ENCODE measurements around the gene PLGRKT.
A peak's percentile ranks its signal among the peaks of the same experiment; 100 is the strongest.
"Not testable (repeated sequence)": the region's sequence is repeated elsewhere in the genome, so short reads cannot be mapped to it uniquely, and the experiment has no call there.

The PLGRKT gene

DNA sequence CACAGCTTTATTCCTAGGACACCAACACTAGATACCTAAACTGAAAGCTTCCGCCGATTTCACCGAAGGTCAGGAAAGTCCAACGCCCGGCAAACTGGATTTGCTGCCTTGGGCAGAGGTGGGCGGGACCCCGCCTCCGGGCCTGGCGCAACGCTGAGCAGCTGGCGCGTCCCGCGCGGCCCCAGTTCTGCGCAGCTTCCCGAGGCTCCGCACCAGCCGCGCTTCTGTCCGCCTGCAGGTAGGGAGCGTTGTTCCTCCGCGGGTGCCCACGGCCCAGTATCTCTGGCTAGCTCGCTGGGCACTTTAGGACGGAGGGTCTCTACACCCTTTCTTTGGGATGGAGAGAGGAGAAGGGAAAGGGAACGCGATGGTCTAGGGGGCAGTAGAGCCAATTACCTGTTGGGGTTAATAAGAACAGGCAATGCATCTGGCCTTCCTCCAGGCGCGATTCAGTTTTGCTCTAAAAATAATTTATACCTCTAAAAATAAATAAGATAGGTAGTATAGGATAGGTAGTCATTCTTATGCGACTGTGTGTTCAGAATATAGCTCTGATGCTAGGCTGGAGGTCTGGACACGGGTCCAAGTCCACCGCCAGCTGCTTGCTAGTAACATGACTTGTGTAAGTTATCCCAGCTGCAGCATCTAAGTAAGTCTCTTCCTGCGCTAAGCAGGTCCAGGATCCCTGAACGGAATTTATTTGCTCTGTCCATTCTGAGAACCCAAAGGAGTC is 12.8 kb upstream of the PLGRKT start, which contains the start of gene CD274:
Gene CD274 (plus strand): TSS at position 184 of the 733 bp plus-strand sequence. CDS start 5,572 bp downstream, outside the sequence.
- DNase-seq: peak; percentile 67 to 69

DNA sequence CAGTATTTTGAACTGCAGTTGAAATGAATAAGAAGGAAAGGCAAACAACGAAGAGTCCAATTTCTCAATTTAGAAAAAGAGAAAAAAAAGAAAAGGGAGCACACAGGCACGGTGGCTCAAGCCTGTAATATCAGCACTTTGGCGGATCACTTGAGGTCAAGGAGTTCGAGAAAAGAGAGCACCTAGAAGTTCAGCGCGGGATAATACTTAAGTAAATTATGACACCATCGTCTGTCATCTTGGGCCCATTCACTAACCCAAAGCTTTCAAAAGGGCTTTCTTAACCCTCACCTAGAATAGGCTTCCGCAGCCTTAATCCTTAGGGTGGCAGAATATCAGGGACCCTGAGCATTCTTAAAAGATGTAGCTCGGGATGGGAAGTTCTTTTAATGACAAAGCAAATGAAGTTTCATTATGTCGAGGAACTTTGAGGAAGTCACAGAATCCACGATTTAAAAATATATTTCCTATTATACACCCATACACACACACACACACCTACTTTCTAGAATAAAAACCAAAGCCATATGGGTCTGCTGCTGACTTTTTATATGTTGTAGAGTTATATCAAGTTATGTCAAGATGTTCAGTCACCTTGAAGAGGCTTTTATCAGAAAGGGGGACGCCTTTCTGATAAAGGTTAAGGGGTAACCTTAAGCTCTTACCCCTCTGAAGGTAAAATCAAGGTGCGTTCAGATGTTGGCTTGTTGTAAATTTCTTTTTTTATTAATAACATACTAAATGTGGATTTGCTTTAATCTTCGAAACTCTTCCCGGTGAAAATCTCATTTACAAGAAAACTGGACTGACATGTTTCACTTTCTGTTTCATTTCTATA is 12.0 kb upstream of the PLGRKT start:
- no peak for DNase-seq

DNA sequence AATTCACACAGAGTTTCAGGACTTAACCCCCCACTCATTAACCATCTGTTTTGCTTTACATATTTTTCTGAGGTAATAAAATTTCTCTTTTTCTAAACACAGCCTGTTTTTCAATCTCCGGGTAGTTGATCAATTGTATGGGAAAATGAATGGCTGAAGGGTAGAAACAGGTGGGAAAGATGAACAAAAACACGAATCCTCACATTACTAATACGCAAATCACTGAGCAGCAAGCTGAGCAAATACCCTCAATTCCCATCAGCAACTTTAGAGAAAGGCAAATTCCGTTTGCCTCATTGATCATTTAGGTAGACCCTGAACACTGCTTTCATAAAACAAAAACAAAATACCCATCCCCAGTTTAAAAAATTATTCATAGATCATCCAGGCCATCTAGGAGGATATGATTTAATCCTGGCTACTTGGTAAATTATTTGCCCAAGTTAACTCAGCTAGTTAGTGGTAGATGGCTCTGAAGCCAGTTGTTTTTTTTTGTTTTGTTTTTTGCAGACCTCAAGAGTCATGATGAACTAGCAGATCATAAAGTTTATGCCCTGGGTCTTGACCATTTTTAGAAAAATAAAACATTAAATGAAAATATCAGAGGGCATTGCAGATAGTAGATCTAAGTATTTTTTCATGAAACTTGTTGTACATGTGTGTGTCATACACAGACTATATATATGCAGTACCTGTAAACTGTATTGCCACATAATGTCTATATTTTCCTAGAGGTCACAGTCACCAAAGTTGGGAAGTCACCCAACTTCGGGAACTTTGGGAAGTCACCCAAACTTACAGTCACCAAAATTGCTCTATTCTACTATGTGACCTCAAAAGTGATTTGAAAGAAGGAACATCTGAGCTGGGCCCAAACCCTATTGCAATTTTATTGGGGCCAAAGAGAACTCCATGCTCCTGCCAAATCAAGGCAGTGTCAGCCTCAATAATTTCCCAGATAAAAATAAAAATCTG is 11.0 kb upstream of the PLGRKT start:
- no peak for DNase-seq

DNA sequence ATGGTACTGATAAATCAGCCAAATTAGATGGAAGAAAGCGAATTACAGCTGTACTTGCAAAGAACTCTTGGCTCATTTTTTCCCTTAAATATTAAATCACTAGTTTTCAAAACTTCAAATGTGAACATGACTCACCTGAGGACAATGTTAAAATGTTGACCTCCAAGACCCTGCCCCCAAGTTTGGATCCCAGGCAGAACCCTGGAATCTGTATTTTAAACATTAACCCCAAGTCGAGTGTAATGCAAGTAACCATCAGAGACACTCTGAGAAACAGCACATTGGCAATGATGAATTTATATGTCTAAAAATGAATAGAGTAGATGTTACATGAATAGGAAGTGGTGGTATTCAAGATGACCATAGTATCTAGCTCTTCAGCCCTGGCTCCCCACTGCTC is 10.3 kb upstream of the PLGRKT start:
- no peak for DNase-seq

DNA sequence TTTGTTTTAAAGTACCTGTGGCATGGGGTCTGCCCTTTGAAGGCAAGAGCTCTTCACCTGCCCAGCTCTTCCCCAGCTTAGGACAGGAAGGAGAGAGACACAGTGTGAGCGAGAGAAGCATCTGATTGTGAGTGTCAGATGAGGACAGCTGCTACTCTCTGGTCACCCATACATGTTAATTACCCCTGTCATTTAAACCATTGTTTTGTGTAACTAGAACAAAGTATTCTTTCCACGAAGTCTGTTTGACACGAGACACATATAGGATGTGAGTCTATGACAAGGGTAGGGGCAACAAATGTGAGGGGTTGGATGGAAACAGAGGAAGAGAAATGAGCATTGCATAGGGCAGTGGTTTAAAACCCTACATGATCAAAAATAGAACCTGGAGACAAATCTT is 9.6 kb upstream of the PLGRKT start:
- no peak for DNase-seq

DNA sequence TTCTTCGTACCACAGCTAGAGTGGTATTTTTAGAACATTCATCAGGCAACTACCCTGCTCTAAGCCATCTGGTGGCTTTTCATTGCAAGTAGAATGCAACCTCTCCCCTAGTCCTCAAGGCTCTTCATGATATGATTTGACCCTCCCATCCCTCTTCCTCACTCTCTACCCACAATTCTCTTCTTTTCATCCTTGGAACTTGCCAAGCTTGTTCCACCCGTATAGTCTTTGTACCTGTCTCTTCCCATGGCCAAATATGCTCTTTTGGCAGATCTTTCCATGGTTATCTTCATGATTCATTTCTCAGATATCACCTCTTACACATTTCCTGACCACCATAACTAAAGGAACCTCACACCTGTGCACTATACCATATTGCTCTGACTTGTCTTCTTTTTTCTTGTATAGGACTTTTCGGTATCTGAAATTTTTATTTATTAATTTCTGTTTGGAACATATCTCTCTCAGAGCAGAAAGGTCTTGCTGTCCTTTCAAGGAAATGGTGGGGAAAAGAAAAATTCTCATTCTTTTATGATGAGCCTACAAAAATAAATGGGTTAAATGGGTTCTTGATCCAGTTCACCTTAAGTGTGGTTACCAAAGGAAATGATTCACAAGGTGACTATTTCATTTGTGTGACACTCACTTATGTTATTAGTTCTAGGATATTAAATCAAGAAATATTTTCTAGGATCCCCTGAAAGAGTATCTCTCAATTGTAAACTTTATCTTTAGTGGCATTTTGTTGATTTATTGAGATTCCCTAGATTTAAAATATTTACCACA is 8.9 kb upstream of the PLGRKT start:
- no peak for DNase-seq

DNA sequence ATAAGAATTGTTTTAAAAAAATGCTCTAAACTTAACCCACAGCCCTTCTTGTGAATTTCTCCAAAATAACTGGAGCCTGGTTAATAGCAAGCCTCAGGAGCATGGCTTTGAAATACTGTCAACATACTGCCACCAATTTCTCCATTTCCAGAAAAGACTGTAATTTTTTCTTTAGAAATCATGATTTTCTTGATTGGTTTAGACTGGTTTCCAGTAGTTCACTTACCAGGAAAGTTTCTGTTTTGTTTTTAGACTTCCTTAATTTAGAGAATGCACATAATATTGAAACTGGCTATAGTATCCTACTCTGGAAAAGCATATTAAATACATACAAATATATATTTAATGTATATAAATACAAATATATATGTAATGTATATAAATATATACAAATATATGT is 8.2 kb upstream of the PLGRKT start:
- no peak for DNase-seq

DNA sequence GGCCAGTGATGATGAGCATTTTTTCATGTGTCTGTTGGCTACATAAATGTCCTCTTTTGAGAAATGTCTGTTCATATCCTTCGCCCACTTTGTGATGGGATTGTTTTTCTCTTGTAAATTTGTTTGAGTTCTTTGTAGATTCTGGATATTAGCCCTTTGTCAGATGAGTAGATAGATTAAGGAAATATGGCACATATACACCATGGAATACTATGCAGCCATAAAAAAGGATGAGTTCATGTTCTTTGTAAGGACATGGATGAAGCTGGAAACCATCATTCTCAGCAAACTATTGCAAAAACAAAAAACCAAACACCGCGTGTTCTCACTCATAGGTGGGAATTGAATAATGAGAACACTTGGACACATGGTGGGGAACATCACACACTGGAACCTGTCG is 7.4 kb upstream of the PLGRKT start:
- DNase-seq: not testable (repeated sequence)

DNA sequence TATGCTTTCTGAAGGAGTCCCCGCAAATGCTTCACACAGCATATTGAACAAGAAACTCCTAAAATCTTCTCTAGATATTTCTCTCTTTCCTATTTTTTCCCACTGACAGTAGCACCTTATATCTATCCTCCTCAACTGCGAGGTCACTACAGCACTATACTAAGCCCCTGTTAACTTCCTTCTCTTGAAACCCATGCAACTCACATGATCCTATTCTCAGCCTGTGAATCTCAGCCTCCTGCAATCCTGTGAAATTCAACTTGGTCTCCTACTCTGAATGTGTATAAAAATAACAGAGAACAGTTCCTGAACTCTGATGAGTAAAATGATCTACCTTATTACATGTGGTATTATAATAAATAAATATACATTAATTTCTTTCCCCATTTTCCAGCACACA is 6.1 kb upstream of the PLGRKT start:
- DNase-seq: no peak

DNA sequence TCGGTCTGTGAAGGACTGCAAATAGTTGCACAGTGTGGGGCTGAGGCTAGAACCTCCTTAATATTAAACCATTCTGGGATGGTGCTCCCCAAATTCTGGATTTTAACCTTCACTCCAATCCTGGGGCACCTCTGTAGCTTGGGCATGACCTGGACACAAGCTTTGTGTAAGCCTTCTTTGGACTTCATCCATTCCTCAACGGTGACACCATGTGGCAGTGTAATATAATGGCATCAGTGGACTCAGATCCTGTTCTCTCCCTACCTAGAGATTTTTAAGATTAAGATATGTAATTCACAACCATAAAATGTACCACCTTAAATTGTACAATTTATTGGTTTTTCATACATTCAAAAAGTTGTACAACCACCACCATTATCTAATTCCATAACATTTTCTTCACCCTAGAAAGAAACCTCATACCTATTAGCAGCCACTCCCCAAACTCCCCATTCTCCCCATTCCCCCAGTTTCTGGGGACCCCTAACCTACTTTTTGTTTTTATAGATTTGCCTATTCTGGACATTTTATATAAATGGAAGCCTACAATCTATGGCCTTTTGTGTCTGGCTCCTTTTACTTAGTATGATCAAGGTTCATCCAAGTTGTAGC is 4.8 kb upstream of the PLGRKT start:
- DNase-seq: peak; percentile 29 to 67

DNA sequence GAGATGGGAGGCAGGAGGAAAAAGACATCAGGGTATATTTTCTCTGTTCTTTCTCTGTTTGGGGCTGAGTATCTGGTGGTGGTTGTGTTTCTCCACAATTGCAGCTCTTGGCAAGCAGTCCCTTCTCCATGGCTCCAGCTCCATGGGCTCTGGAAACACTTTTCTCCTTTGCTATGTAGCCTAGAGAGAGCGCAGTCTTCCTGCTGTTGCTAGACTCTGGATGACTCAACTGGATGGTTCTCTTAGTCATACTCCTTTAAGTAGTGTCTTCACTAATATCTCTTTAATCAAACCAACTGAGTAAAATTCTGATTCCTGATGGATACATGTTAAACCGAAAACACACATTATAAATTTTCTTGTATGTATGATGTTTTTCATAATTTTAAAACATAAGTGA is 3.3 kb upstream of the PLGRKT start:
- DNase-seq: no peak

DNA sequence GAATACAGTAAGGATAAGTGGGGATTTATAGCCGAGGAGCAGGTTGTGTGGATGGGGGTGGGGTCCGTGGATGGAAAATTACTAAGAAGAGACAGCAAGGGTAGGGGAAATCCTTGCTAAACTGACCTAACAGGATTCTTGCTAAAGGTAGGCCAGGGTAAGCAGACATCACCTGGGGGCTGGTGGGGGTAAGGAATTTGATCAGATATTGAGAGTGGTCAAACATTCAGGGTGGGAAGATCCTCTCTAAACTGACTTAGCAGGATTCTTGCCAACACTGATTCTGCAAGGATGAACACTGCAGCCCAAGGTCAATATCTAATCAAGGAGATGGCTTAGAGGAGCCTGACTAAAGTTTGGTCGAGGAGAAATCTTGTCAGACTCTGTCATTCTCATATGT is 2.7 kb upstream of the PLGRKT start:
- DNase-seq: no peak

DNA sequence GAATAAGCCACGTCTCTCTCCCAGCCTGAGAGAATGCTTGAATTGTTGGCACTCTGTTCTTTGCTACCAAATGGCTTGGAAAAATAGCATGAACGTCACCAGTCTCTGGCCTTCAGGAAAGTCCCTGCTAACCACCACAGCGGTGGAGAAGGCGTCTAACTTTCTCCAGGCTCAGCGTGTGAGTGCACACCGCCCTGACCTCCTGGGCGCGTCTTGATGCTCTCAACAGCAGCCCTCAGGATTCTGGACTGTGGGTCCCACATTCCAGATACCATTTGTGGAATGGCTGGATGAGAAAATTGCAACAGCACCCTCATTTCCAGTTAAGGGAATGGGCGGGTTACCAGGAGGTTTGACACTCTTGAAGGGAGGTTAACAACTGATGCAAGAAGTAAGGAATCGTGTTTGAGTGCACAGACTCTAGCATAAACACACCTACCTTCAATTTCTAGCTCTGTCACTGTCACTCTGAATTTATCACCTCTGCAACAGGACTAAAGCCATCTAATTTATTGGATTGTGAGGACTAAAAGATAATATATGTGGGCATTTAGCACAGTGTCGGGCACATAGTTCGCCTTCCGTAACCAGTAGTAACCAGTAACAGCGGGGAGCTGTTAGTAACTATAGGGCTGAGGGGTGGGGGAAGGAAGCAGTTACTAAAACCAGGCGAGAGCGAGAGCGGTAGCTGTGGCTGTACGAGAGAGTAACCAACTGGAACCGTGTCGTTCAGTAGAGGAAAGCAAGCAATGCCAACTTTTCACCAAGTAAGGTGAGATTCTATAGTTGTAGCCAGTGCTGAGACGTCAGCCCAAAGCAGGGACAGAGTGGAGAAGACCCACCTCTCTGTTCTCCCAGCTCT is 807 bp upstream of the PLGRKT start:
- no peak for DNase-seq

DNA sequence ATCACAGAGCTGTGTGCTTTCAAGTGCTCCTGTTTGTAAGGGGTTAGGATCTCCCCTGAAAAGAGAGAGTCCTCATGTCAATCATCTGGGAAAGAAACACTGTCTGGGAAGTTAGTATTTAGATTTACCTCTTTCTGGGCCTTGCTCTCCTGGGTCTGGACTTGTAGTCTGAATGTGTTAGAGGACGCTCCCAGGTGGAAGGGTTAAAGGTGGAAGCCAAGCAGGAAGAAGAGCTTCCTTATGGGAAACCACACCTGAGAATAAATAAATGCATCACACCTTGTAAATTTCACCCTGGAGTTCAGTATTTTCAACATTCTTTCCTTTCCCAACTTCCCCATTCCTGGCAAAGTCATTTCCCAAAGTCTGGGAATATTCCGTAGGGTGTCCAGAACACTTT is 1.3 kb downstream of the PLGRKT start:
- no peak for DNase-seq

DNA sequence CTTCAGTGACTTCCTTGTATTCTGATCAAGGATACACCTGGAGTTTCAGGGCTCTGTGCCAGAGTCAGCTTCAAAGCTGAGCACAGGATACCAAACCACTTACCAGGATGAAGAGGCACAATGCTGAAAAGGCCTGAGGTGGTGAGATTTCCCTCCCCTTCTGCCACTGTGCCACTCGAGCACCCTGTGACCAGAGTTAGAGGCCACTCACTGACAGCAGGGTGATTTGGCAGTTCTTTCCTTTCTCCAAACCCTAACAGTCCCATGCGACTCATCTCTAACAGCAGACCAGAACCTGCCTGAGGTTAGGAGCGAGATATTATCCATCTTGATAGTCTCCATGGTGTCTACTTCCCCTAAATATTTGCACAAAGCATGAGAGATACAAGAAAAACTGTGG is 1.8 kb downstream of the PLGRKT start:
- DNase-seq: no peak

DNA sequence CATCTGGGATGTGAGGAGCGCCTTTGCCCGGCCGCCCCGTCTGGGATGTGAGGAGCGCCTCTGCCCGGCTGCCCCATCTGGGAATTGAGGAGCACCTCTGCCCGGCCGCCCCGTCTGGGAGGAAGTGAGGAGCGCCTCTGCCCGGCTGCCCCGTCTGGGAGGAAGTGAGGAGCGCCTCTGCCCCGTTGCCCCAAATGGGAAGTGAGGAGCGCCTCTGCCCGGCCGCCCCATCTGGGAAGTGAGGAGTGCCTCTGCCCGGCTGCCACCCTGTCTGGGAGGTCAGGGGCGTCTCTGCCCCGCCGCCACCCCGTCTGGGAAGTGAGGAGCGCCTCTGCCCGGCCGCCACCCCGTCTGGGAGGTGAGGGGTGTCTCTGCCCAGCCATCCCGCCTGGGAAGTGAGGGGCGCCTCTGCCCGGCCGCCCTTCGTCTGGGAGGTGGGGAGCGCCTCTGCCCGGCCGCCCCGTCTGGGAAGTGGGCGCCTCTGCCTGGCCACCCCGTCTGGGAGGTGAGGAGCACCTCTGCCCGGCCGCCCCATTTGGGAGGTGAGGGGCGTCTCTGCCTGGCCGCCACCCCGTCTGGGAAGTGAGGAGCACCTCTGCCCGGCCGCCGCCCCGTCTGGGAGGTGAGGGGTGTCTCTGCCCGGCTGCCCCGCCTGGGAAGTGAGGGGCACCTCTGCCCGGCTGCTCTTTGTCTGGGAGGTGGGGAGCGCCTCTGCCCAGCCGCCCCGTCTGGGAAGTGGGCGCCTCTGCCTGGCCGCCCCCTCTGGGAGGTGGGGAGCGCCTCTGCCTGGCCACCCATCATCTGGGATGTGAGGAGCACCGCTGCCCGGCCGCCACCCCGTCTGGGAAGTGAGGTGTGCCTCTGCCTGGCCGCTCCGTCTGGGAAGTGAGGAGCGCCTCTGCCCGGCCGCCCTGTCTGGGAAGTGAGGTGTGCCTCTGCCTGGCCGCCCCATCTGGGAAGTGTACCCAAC is 3.6 kb downstream of the PLGRKT start:
- not testable (repeated sequence) for DNase-seq

DNA sequence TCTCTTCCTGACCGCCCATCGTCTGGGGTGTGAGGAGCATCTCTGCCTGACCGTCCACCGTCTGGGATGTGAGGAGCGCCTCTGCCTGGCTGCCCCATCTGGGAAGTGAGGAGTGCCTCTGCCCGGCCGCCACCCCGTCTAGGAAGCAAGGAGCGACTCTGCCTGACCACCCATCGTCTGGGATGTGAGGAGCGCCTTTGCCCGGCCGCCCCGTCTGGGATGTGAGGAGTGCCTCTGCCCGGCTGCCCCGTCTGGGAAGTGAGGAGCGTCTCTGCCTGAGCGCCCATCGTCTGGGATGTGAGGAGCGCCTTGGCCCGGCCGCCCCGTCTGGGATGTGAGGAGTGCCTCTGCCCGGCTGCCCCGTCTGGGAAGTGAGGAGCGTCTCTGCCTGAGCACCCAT is 4.4 kb downstream of the PLGRKT start:
- DNase-seq: not testable (repeated sequence)

DNA sequence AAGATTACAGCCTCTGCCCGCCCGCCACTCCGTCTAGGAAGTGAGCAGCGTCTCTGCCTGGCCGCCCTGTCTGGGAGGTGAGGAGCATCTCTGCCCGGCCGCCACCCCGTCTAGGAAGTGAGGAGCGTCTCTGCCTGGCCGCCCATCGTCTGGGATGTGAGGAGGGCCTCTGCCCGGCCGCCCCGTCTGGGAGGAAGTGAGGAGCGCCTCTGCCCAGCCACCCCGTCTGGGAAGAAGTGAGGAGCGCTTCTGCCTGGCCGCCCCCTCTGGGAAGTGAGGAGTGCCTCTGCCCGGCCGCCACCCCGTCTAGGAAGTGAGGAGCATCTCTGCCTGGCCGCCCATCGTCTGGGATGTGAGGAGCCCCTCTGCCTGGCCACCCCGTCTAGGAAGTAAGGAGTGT is 4.8 kb downstream of the PLGRKT start:
- not testable (repeated sequence) for DNase-seq

DNA sequence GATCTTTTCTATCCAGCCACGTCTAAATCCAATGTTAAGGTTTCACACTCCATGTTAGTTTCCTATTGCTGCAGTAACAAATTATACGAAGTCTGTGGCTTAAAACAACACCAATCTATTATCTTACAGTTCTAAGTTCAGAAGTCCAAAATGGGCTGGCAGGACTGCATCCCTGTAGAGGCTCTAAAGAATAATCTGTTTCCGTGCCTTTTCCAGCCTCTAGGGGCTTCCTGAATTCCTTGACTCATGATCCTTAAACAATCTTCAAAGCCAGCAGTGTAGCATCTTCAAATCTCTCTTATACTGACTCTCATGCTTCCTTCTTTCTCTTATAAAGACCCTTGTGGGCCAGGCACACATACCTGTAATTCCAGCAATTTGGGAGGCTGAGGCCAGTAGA is 6.8 kb downstream of the PLGRKT start:
- no peak for DNase-seq
